ENCODE results near the gene PTN. TPM values are rescaled to one million over a fixed set of nuclear protein-coding genes. Genes with fewer than 3 reads are reported as not detected.

PTN gene
- total RNA-seq, 1 donor from 2014 or later, result 3.1 TPM

GRCh38 chr7:137306748-137307147, 36.8 kb downstream of the PTN start:
- no peak overlapping the region for H3K27ac Mint-ChIP-seq
- no peak for DNase-seq (ENCODE audit: low spot score, unreplicated experiment)
- no peaks in the 10 kb centered on the region for H3K9me3 Mint-ChIP-seq (ENCODE audit: low read depth)
- TF ChIP-seq CTCF (IDR thresholded peaks at IDR 0.05; ENCODE audit: unreplicated experiment), result no peak
- no peaks in the 10 kb centered on the region for H3K4me1 Mint-ChIP-seq (ENCODE audit: low read depth)
- no peaks in the 10 kb centered on the region for H3K27me3 Mint-ChIP-seq
- no peaks in the 10 kb centered on the region for H3K36me3 Mint-ChIP-seq (ENCODE audit: insufficient read depth)
- no peak overlapping the region for H3K4me3 Mint-ChIP-seq (ENCODE audit: low read depth)

GRCh38 chr7:137305901-137306621, 37.5 kb downstream of the PTN start:
- H3K27me3 Mint-ChIP-seq, result peaks cover 3% of the 10 kb centered on the region
- H3K9me3 Mint-ChIP-seq (ENCODE audit: low read depth), result no peaks in the 10 kb centered on the region
- no peak overlapping the region for H3K4me3 Mint-ChIP-seq (ENCODE audit: low read depth)
- H3K27ac Mint-ChIP-seq, result no peak overlapping the region
- no peaks in the 10 kb centered on the region for H3K4me1 Mint-ChIP-seq (ENCODE audit: low read depth)
- no peak for DNase-seq (ENCODE audit: low spot score, unreplicated experiment)
- no peak for TF ChIP-seq CTCF (IDR thresholded peaks at IDR 0.05; ENCODE audit: unreplicated experiment)
- no peaks in the 10 kb centered on the region for H3K36me3 Mint-ChIP-seq (ENCODE audit: insufficient read depth)

GRCh38 chr7:137304624-137305235, 38.8 kb downstream of the PTN start:
- no peak overlapping the region for H3K4me3 Mint-ChIP-seq (ENCODE audit: low read depth)

GRCh38 chr7:137304165-137304564, 39.4 kb downstream of the PTN start:
- Mint-ChIP-seq H3K4me1 (ENCODE audit: low read depth) (peaks cover 3% of the 10 kb centered on the region), H3K4me3 (ENCODE audit: low read depth) (no peak overlapping the region), H3K27ac (no peak overlapping the region), H3K36me3 (ENCODE audit: insufficient read depth) (no peaks in the 10 kb centered on the region), H3K9me3 (ENCODE audit: low read depth) (no peaks in the 10 kb centered on the region), H3K27me3 (peaks cover 12% of the 10 kb centered on the region)
- no peak for TF ChIP-seq CTCF (IDR thresholded peaks at IDR 0.05; ENCODE audit: unreplicated experiment)
- no peak for DNase-seq (ENCODE audit: low spot score, unreplicated experiment)

More at GRCh38 chr7:137304624-137305235, 38.8 kb downstream of the PTN start:
- Mint-ChIP-seq H3K27me3 (peaks cover 10% of the 10 kb centered on the region), H3K36me3 (ENCODE audit: insufficient read depth) (no peaks in the 10 kb centered on the region), H3K9me3 (ENCODE audit: low read depth) (no peaks in the 10 kb centered on the region), H3K4me1 (ENCODE audit: low read depth) (peaks cover 3% of the 10 kb centered on the region), H3K27ac (no peak overlapping the region)
- no peak for DNase-seq (ENCODE audit: low spot score, unreplicated experiment)
- no peak for TF ChIP-seq CTCF (IDR thresholded peaks at IDR 0.05; ENCODE audit: unreplicated experiment)

GRCh38 chr7:137302081-137302480, 41.5 kb downstream of the PTN start:
- peaks cover 11% of the 10 kb centered on the region for H3K4me1 Mint-ChIP-seq (ENCODE audit: low read depth)
- no peaks in the 10 kb centered on the region for H3K9me3 Mint-ChIP-seq (ENCODE audit: low read depth)
- H3K27me3 Mint-ChIP-seq, result peaks cover 26% of the 10 kb centered on the region
- no peak overlapping the region for H3K4me3 Mint-ChIP-seq (ENCODE audit: low read depth)
- TF ChIP-seq CTCF (IDR thresholded peaks at IDR 0.05; ENCODE audit: unreplicated experiment), result no peak
- no peak overlapping the region for H3K27ac Mint-ChIP-seq
- DNase-seq (ENCODE audit: low spot score, unreplicated experiment), result no peak
- H3K36me3 Mint-ChIP-seq (ENCODE audit: insufficient read depth), result no peaks in the 10 kb centered on the region
